Activated naive CD8-positive, alpha-beta T cell treated with anti-CD3 and anti-CD28 coated beads for 36 hours (primary cell): ENCODE measurements around the gene IL9. TPM values are rescaled to one million over a fixed set of nuclear protein-coding genes. Genes with fewer than 3 reads are reported as not detected.

ENCODE experiments used
- DNase-seq: peaks from one replicate; pipeline ENCODE4 v3.0.0; 2021
- H3K27ac Mint-ChIP-seq: one replicate; pipeline ENCODE4 v1.8.0; 2022; ENCODE audit warnings: mild to moderate bottlenecking, moderate library complexity, mixed read lengths
- H3K27me3 Mint-ChIP-seq: one replicate; pipeline ENCODE4 v1.8.0; 2022; ENCODE audit warnings: mild to moderate bottlenecking, mixed read lengths
- H3K36me3 Mint-ChIP-seq: one replicate; pipeline ENCODE4 v1.8.0; 2021; ENCODE audit warnings: mild to moderate bottlenecking, mixed read lengths
- H3K4me1 Mint-ChIP-seq: one replicate; pipeline ENCODE4 v1.8.0; 2021; ENCODE audit warnings: mixed read lengths
- H3K4me3 Mint-ChIP-seq: one replicate; pipeline ENCODE4 v1.8.0; 2022; ENCODE audit warnings: mild to moderate bottlenecking, moderate library complexity, mixed read lengths
- H3K9me3 Mint-ChIP-seq: one replicate; pipeline ENCODE4 v1.8.0; 2022; ENCODE audit warnings: mixed read lengths
- total RNA-seq, 2 experiments: library from RNA; stranded (reverse); gene quantifications; one replicate each; pipeline ENCODE4 v1.2.3, GENCODE V29; 2021

IL9 gene
- total RNA-seq, 2 experiments from 2014 or later = not detected

- Mint-ChIP-seq H3K36me3 (no peaks in the 10 kb centered on the region), H3K27me3 (peaks cover 28% of the 10 kb centered on the region)
Observed at GRCh38 chr5:135905144-135905543, 9.5 kb upstream of the IL9 start.

DNA sequence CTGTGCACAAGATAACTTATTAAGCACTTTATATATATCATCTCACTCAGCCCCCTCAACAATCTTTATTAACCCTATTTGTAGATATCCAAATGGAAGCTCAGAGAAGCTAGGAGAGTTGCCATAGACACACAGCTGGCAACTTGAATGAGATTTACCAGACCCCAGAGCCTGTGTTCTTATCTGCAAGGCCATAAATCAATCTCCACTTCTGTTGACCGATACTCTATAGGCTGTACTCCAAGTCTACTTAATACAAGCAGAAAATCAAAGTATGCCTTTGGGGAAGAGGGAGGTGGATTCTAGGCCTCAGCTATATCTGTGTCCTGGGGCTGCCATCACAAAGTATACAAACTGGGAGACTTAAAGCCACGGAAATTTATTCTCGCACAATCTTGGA lies 6.0 kb upstream of the IL9 start:
- Mint-ChIP-seq H3K27ac (no peak overlapping the region), H3K27me3 (peaks cover 29% of the 10 kb centered on the region), H3K4me1 (no peaks in the 10 kb centered on the region), H3K4me3 (no peak overlapping the region), H3K9me3 (no peaks in the 10 kb centered on the region), H3K36me3 (no peaks in the 10 kb centered on the region)
- DNase-seq = no peak

More at GRCh38 chr5:135905144-135905543, 9.5 kb upstream of the IL9 start:
- Mint-ChIP-seq H3K9me3 (no peaks in the 10 kb centered on the region), H3K4me3 (no peak overlapping the region), H3K27ac (no peak overlapping the region), H3K4me1 (no peaks in the 10 kb centered on the region)
- DNase-seq = no peak

DNA sequence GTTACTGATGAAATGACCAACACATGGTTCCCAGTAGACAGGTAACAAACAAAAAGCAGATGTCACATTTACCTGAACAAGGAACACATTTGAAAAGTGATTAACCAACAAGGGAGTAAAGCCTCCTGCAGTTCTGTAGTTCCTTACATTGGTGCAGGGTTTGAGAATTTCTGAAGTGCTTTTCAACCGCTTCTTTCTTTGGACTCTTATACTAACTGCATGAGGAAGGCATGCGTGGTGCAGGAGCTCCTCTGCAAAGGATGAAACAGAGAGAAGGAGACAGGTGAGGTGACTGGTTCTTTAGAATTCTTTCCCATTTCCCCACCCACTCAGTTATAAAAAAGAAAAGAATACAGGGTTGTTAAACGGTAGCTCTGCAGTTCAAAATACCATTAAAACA lies 4.6 kb upstream of the IL9 start:
- H3K4me3 Mint-ChIP-seq = no peak overlapping the region
- peaks cover 30% of the 10 kb centered on the region for H3K27me3 Mint-ChIP-seq
- no peak overlapping the region for H3K27ac Mint-ChIP-seq

GRCh38 chr5:135898651-135899050 lies 3.0 kb upstream of the IL9 start:
- no peak overlapping the region for H3K27ac Mint-ChIP-seq
- H3K4me3 Mint-ChIP-seq = no peak overlapping the region
- H3K4me1 Mint-ChIP-seq = peaks cover 4% of the 10 kb centered on the region
- no peaks in the 10 kb centered on the region for H3K9me3 Mint-ChIP-seq
- H3K36me3 Mint-ChIP-seq = no peaks in the 10 kb centered on the region
- peaks cover 41% of the 10 kb centered on the region for H3K27me3 Mint-ChIP-seq
- DNase-seq = no peak

More for the DNA sequence above, 4.6 kb upstream of the IL9 start:
- no peak for DNase-seq
- Mint-ChIP-seq H3K9me3 (no peaks in the 10 kb centered on the region), H3K36me3 (no peaks in the 10 kb centered on the region), H3K4me1 (peaks cover 4% of the 10 kb centered on the region)

DNA sequence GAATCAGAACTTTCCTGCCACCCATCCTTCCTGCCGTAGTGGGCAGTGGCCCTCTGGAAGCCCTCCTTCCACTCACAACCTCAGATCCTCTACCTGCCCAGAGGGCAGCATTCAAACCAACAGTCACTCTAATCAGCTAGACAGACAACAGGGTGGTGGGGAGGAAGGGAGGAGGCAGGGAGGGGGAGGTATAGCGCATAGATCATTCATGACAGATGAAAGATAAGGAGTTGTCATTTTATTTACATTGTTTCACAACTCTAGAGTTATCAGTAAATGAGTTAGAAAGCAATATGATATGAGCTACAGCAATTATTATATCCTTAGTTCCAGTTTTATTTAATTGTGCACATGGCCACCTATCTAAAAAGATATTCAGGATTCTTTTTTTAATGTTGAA lies 852 bp downstream of the IL9 start:
- H3K27ac Mint-ChIP-seq = no peak overlapping the region
- no peak overlapping the region for H3K4me3 Mint-ChIP-seq
- H3K4me1 Mint-ChIP-seq = peaks cover 12% of the 10 kb centered on the region
- no peak for DNase-seq
- no peaks in the 10 kb centered on the region for H3K9me3 Mint-ChIP-seq
- H3K36me3 Mint-ChIP-seq = no peaks in the 10 kb centered on the region
- H3K27me3 Mint-ChIP-seq = peaks cover 32% of the 10 kb centered on the region

GRCh38 chr5:135894276-135894675 lies 1.4 kb downstream of the IL9 start:
- H3K9me3 Mint-ChIP-seq = no peaks in the 10 kb centered on the region
- no peak overlapping the region for H3K4me3 Mint-ChIP-seq
- no peak overlapping the region for H3K27ac Mint-ChIP-seq
- H3K4me1 Mint-ChIP-seq = peaks cover 12% of the 10 kb centered on the region
- peaks cover 32% of the 10 kb centered on the region for H3K27me3 Mint-ChIP-seq
- DNase-seq = no peak
- H3K36me3 Mint-ChIP-seq = no peaks in the 10 kb centered on the region

GRCh38 chr5:135891791-135892190 lies 3.9 kb downstream of the IL9 start:
- no peak for DNase-seq
- H3K9me3 Mint-ChIP-seq = no peaks in the 10 kb centered on the region
- peaks cover 15% of the 10 kb centered on the region for H3K4me1 Mint-ChIP-seq
- no peaks in the 10 kb centered on the region for H3K36me3 Mint-ChIP-seq
- H3K27ac Mint-ChIP-seq = no peak overlapping the region
- H3K27me3 Mint-ChIP-seq = peaks cover 20% of the 10 kb centered on the region
- no peak overlapping the region for H3K4me3 Mint-ChIP-seq

DNA sequence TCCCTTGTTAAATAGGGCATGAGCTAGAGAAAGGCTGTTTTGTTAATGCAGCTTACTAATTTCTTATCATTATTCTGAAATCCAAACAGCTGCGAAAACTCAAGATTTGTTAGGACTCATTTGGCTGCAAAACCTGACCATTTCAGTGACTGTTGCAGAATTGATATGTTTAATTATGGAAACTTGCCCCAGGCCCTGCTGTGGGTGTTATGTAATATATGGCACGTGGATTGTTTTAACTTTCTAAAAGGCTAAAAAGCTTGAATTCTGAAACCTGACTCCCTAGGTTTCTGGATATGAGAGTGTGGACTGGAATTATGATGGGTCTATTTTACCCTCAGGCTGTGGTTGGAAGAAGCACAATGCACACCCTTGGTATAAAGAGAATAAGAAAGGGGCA lies 4.4 kb downstream of the IL9 start:
- H3K9me3 Mint-ChIP-seq = no peaks in the 10 kb centered on the region

GRCh38 chr5:135890867-135891266 lies 4.8 kb downstream of the IL9 start:
- peaks cover 15% of the 10 kb centered on the region for H3K27me3 Mint-ChIP-seq
- H3K36me3 Mint-ChIP-seq = no peaks in the 10 kb centered on the region
- H3K4me3 Mint-ChIP-seq = no peak overlapping the region
- peaks cover 15% of the 10 kb centered on the region for H3K4me1 Mint-ChIP-seq
- DNase-seq = peak; percentile 36
- no peak overlapping the region for H3K27ac Mint-ChIP-seq
- H3K9me3 Mint-ChIP-seq = no peaks in the 10 kb centered on the region

More for the DNA sequence above, 4.4 kb downstream of the IL9 start:
- Mint-ChIP-seq H3K27ac (no peak overlapping the region), H3K4me3 (no peak overlapping the region), H3K4me1 (peaks cover 15% of the 10 kb centered on the region), H3K36me3 (no peaks in the 10 kb centered on the region), H3K27me3 (peaks cover 19% of the 10 kb centered on the region)
- DNase-seq = no peak

- no peak overlapping the region for H3K4me3 Mint-ChIP-seq
- peaks cover 14% of the 10 kb centered on the region for H3K27me3 Mint-ChIP-seq
- DNase-seq = no peak
- no peaks in the 10 kb centered on the region for H3K9me3 Mint-ChIP-seq
- no peak overlapping the region for H3K27ac Mint-ChIP-seq
- H3K36me3 Mint-ChIP-seq = no peaks in the 10 kb centered on the region
- H3K4me1 Mint-ChIP-seq = peaks cover 11% of the 10 kb centered on the region
Observed at GRCh38 chr5:135890296-135890695, 5.3 kb downstream of the IL9 start.

DNA sequence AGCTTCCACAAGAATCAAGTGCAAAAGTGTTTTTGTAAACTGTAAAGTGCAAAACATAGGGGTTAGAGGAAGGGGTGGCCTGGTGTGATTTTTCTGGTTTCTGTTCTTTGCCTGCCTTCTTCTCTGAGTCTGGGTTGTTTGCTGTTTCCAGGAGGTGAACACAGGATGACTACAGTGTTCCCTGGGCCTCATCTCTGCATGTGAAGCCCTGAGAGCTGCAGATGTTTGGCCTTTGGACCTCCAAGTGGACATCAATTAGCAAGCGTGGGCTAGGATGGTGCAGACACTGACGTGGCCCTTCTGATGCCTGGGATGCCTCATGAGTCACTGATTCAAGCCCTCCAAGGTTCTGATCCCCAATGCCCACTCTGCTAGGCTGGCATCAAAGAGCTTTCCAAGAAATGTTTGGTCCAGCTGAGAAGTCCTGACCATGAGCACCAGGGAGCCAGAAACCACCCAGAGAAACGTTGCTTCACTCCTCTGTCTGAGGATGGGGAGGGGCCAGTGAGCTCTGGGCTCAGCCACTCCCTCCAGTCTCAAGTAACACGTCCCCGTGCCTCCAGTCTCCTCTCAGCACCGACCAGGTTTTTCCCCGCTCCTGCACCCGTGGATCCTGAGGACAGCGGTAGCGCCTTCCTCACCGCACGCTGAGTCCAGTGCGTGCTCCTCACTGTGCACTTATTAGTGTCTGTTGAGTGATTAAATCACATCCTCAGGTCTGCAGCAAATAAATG lies 7.6 kb downstream of the IL9 start:
- H3K36me3 Mint-ChIP-seq = no peaks in the 10 kb centered on the region
- H3K27me3 Mint-ChIP-seq = peaks cover 11% of the 10 kb centered on the region
- no peak overlapping the region for H3K27ac Mint-ChIP-seq
- DNase-seq = no peak
- no peaks in the 10 kb centered on the region for H3K9me3 Mint-ChIP-seq
- H3K4me1 Mint-ChIP-seq = peaks cover 11% of the 10 kb centered on the region
- H3K4me3 Mint-ChIP-seq = no peak overlapping the region

- Mint-ChIP-seq H3K27me3 (peaks cover 15% of the 10 kb centered on the region), H3K4me3 (no peak overlapping the region), H3K4me1 (peaks cover 11% of the 10 kb centered on the region), H3K9me3 (no peaks in the 10 kb centered on the region), H3K27ac (no peak overlapping the region), H3K36me3 (no peaks in the 10 kb centered on the region)
- DNase-seq = peak; percentile 62
Observed at GRCh38 chr5:135887447-135887864, 8.2 kb downstream of the IL9 start.

- Mint-ChIP-seq H3K9me3 (no peaks in the 10 kb centered on the region), H3K36me3 (no peaks in the 10 kb centered on the region), H3K27me3 (peaks cover 15% of the 10 kb centered on the region), H3K4me1 (peaks cover 9% of the 10 kb centered on the region), H3K27ac (no peak overlapping the region), H3K4me3 (no peak overlapping the region)
- no peak for DNase-seq
Observed at GRCh38 chr5:135886136-135886535, 9.5 kb downstream of the IL9 start.

DNA sequence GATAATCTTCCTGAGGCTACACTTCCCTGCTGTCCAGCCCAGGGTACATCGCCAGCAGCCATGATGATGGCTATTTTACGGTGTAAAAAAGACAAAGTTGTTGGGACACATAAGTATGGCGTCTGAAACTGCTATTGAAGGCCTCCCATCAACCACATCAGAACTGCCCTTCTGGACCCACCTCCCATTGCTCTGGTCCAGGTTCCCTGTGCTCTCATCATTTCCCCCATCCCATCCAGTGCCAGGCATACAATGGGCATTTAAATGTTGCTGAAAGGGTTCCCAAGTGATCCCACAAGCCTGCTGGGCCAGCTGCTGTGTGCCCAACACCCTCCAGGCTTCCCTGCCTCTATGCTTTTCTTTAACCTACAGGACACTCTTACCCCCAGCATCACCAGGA lies 10.6 kb downstream of the IL9 start:
- no peaks in the 10 kb centered on the region for H3K9me3 Mint-ChIP-seq
- H3K27ac Mint-ChIP-seq = no peak overlapping the region
- peaks cover 19% of the 10 kb centered on the region for H3K27me3 Mint-ChIP-seq
- no peak overlapping the region for H3K4me3 Mint-ChIP-seq
- no peak for DNase-seq
- no peaks in the 10 kb centered on the region for H3K36me3 Mint-ChIP-seq
- H3K4me1 Mint-ChIP-seq = peaks cover 4% of the 10 kb centered on the region

DNA sequence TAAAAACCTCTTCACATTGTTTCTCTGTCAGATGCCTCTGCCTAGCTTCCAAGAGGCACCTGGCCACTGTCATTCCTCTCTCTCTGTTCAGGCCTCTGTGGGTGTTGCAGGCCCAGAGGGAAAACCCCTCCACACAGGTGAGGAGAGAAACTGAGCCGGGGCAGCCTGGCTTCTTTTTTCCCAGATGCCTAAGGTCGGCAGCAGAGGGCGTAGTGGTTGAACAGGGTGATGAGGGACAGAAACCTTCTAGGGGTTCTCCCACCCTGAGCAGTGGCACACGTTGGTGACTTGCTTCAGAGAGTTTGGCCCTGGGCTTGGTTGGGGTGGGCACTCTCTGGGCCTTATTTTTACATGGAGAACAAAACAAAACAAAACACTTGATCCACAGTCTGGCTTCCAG lies 12.2 kb downstream of the IL9 start:
- Mint-ChIP-seq H3K4me3 (no peak overlapping the region), H3K27ac (no peak overlapping the region), H3K4me1 (peaks cover 4% of the 10 kb centered on the region), H3K27me3 (peaks cover 19% of the 10 kb centered on the region), H3K9me3 (no peaks in the 10 kb centered on the region), H3K36me3 (no peaks in the 10 kb centered on the region)
- peak; percentile 6 for DNase-seq

- Mint-ChIP-seq H3K4me1 (peaks cover 4% of the 10 kb centered on the region), H3K4me3 (no peak overlapping the region), H3K27ac (no peak overlapping the region), H3K9me3 (no peaks in the 10 kb centered on the region), H3K27me3 (peaks cover 19% of the 10 kb centered on the region), H3K36me3 (no peaks in the 10 kb centered on the region)
- no peak for DNase-seq
Observed at GRCh38 chr5:135883026-135883425, 12.6 kb downstream of the IL9 start.
